Activated T-cell treated with anti-CD3 and anti-CD28 coated beads for 4 hours (primary cell): Measurements from ENCODE around the gene PRKN.
"Not testable (repeated sequence)": the region's sequence is repeated elsewhere in the genome, so short reads cannot be mapped to it uniquely, and the experiment has no call there.

Experiments used
- DNase-seq: peaks from one replicate; pipeline ENCODE4 v3.0.0-alpha.2; 2020

PRKN gene

GRCh38 chr6:162710419-162710818 is 17.1 kb downstream of the PRKN start:
- DNase-seq: no peak

- DNase-seq: no peak
Measured at GRCh38 chr6:162709431-162709830, 18.1 kb downstream of the PRKN start.

- no peak for DNase-seq
Measured at GRCh38 chr6:162708971-162709370, 18.6 kb downstream of the PRKN start.

GRCh38 chr6:162706232-162706631 is 21.3 kb downstream of the PRKN start:
- DNase-seq: no peak

GRCh38 chr6:162705736-162706135 is 21.8 kb downstream of the PRKN start:
- no peak for DNase-seq

GRCh38 chr6:162704001-162704400 is 23.6 kb downstream of the PRKN start:
- no peak for DNase-seq

- DNase-seq: no peak
Measured at GRCh38 chr6:162702446-162702845, 25.1 kb downstream of the PRKN start.

- DNase-seq: no peak
Measured at GRCh38 chr6:162701551-162701950, 26.0 kb downstream of the PRKN start.

GRCh38 chr6:162700966-162701365 is 26.6 kb downstream of the PRKN start:
- DNase-seq: no peak

- DNase-seq: no peak
Measured at GRCh38 chr6:162699961-162700360, 27.6 kb downstream of the PRKN start.

- DNase-seq: no peak
Measured at GRCh38 chr6:162698440-162698839, 29.1 kb downstream of the PRKN start.

- DNase-seq: no peak
Measured at GRCh38 chr6:162697872-162698403, 29.6 kb downstream of the PRKN start.

GRCh38 chr6:162690158-162690557 is 37.4 kb downstream of the PRKN start:
- DNase-seq: no peak

- DNase-seq: no peak
Measured at GRCh38 chr6:162688751-162689345, 38.7 kb downstream of the PRKN start.

- no peak for DNase-seq
Measured at GRCh38 chr6:162685586-162685985, 42.0 kb downstream of the PRKN start.

- no peak for DNase-seq
Measured at GRCh38 chr6:162684961-162685360, 42.6 kb downstream of the PRKN start.

GRCh38 chr6:162684052-162684451 is 43.5 kb downstream of the PRKN start:
- no peak for DNase-seq

- DNase-seq: no peak
Measured at GRCh38 chr6:162683135-162683534, 44.4 kb downstream of the PRKN start.

- no peak for DNase-seq
Measured at GRCh38 chr6:162681447-162681846, 46.1 kb downstream of the PRKN start.

- DNase-seq: no peak
Measured at GRCh38 chr6:162680871-162681270, 46.7 kb downstream of the PRKN start.

GRCh38 chr6:162680367-162680766 is 47.2 kb downstream of the PRKN start:
- no peak for DNase-seq

GRCh38 chr6:162679681-162680080 is 47.9 kb downstream of the PRKN start:
- no peak for DNase-seq

GRCh38 chr6:162678896-162679295 is 48.7 kb downstream of the PRKN start:
- not testable (repeated sequence) for DNase-seq

- DNase-seq: no peak
Measured at GRCh38 chr6:162675503-162675902, 52.1 kb downstream of the PRKN start.

GRCh38 chr6:162674452-162674851 is 53.1 kb downstream of the PRKN start:
- no peak for DNase-seq
